HG02763 (cell line): ENCODE measurements around the gene PURA.

Experiments used
- ATAC-seq: cut with Tn5 transposase; IDR thresholded peaks from one replicate; pipeline ENCODE4 v1.9.1; 2021; ENCODE audit warnings: mild to moderate bottlenecking, moderate library complexity; ENCODE audit not compliant: unreplicated experiment

The PURA gene

DNA sequence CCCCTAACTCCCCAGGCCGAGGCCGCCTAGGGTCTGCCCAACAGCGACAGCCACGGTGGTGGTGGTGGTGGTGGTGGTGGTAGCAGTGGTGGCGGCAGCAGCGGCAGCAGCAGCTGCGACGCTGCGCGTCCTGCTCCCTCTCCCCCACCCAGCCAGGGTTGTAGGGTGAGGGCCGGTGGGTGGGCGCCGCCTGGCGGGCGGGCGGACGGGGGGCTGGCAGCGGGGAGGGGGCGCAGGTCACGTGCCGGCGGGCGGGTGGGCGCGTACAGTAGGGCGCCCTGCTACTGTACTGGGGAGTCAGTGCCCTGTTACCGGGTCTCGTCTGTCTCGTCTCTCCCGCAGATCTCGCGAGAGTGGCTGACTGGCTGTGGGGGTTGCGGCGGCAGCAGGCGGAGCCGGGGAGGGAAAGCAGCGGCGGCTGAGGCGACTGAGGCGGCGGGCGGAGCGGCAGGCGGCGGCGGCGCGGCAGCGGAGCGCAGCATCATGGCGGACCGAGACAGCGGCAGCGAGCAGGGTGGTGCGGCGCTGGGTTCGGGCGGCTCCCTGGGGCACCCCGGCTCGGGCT lies at the start of gene PURA:
Gene PURA (plus strand): TSS at position 411 of the 565 bp plus-strand sequence. CDS start 73 bp downstream, at position 484.
- ATAC-seq = peak; percentile 89

DNA sequence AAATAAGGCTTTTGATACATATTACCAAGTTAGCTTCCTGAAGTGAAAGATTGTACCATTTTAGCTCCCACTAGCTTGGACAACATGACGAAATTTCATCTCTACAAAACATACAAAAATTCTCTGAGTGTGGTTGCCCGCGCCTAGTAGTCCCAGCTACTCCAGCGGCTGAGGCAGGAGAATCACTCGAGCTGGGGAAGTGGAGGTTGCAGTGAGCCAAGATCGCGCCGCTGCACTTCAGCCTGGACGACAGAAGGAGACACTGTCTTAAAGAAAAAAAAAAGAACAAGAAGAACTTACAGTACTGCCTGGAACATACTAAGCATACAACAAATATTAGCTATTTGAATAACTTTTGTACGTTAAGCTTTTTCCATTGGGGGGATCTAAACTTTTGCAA lies 41.1 kb upstream of the PURA start:
- ATAC-seq = no peak

- no peak for ATAC-seq
Observed at GRCh38 chr5:140073296-140073695, 40.6 kb upstream of the PURA start.

- ATAC-seq = no peak
Observed at GRCh38 chr5:140075371-140075770, 38.5 kb upstream of the PURA start.

DNA sequence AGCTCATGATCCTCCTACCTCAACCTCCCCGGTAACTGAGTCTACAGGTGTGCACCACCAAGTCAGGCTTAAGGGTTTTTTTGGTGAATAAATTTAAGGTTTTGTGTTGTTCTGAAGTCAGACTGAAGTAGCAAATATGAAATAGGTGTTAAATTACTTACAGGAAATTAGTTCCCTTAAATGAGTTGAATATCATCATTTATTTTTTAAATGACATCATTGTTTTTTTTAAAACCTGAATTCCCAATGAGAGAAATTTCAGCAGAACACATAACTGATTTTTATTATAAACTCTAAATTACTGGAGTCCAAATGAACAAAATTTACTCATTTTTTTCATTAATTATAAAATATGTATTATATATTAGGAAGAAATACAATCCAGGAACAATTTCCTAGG lies 37.8 kb upstream of the PURA start:
- no peak for ATAC-seq

- ATAC-seq = no peak
Observed at GRCh38 chr5:140076788-140077187, 37.1 kb upstream of the PURA start.

- ATAC-seq = no peak
Observed at GRCh38 chr5:140083120-140083519, 30.8 kb upstream of the PURA start.

GRCh38 chr5:140083650-140084049 lies 30.3 kb upstream of the PURA start:
- ATAC-seq = no peak

DNA sequence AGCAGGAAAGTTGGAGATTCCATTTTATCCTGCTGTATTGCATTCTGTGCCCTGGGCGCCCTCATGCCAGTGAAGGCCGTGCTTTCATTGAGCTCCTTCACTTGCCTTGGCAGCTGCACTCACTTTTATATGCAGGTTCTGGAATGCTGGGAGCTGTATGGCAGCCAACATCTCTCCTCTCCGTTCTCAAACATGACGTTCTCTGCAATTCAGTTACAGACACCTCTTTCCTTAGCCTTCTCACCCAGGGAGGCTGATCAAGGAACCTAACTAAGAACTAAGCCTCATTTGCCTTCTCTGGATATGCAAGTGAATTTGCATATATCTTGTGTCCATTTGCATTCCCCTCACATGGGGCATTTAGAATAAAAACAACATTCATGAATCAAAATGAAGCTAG lies 29.4 kb upstream of the PURA start:
- no peak for ATAC-seq

DNA sequence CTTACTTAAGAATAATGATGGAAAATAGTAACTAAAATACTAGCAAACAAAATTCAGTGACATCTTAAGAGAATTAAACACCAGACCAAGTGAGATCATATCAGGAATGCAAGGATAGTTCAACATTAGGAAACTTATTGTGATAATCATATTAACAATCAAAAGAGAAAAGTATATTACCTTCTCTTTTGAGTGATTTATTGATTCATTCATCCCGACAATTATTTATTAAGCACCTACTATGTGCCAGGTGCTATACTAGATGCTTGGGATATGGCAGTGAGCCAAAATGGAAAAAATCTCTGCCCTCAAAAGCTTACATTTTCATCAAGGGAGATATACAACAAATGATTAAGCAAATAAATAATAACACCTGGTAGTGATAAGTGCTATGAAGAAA lies 23.7 kb upstream of the PURA start:
- no peak for ATAC-seq

DNA sequence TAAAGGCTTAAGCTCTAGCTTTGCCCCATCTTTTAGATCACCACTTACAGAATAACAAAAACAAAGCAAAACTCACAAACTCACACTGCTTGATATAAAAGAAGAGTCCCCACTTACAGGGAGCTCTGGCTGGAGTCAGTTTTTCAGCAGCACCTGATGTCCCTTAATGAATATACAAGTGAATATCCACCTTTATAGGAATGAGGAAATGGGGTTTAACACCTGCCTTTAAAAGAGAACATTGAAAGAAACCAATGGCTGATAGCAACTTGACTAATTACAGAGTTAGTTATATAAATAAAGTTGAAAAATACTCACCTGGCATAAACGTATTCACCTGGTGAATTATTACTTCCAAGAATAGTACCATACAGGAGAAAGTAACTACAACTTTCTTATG lies 20.7 kb upstream of the PURA start:
- ATAC-seq = no peak

DNA sequence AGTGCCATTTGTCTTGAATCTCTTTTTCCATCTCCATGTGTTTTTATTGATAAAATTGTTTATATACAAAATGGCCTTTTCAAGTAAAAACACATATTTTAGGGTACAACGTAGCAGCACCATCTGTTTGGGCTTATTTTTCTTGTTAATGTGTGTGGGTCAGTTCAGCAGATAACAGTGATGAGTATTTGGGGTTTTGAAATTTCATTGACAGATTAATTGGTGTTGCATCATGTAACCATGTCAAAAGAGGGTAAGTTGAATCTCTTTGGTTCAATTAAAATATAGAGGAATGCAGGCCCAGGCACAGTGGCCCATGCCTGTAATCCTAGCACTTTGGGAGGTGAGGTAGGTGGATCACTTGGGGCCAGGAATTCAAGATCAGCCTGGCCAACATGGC lies 20.0 kb upstream of the PURA start:
- ATAC-seq = no peak

DNA sequence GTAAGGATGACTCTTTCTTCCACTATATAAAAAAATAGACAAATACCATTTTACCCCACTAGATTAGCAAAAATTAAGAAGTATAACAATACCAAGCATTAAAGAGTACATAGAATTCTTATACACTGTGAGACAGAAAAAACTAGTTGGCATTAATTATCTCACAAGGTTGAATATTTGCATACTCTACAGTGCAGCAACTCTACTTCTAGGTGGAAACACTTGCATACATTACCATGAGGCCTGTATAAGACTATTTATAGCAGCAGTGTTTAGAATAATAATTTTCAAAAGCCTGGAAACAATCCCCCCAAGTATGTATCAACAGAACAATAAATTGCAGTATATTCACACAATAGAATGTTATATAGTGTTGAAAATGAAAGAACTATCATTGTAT lies 19.0 kb upstream of the PURA start:
- ATAC-seq = no peak

DNA sequence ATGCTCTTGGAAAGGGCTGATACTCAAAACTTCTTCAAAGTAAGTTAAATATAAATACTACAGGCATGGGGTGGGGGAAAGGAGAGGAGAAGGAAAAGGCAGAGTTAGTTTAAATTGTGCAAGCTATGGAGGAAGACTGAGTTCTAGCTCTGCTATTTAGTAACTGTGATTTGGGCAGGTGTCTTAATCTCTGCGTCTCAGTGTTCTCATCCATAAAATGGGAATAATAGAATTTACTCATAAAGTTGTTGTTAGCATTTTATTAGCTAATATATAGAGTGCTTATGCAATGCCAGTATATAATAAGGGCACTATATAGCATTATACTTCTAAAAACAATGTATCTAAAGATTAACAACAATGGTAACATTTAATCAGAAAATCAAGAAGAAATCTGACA lies 12.7 kb upstream of the PURA start:
- no peak for ATAC-seq

DNA sequence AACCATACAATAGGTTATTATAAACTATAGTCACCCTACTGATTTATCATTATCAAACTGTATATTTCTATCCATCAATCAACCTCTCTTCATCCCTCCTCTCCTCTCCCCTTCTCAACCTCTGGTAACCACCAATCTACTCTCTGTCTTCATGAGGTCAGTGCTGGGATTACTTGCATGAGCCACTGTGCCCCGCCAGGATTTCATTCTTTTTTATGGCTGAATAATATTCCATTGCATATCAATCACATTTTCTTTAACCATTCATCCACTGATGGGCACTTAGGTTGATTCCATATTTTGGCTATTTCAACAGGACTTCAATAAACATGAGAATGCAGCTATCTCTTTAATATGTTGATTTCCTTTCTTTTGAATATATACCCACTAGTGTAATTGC lies 10.8 kb upstream of the PURA start:
- ATAC-seq = no peak

- no peak for ATAC-seq
Observed at GRCh38 chr5:140104100-140104499, 9.8 kb upstream of the PURA start.

DNA sequence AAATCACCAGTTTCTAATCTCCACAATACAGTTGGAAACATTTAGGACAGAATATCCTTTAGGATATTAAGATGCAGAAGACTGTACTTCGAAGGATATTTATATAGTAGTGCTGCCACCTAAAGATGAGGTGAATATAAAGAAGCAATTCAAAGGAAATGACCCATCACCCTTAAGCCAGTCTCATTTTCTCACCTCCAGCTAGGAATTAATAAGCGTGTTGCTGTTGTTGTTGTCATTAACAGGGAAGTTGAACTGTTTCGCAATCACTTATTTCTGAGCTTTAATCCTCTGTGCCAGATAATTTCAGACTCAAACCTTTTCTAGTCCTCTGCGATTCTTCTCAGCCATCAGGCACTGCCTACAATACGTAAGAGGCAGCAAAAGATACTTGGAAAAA lies 7.8 kb upstream of the PURA start:
- ATAC-seq = no peak

DNA sequence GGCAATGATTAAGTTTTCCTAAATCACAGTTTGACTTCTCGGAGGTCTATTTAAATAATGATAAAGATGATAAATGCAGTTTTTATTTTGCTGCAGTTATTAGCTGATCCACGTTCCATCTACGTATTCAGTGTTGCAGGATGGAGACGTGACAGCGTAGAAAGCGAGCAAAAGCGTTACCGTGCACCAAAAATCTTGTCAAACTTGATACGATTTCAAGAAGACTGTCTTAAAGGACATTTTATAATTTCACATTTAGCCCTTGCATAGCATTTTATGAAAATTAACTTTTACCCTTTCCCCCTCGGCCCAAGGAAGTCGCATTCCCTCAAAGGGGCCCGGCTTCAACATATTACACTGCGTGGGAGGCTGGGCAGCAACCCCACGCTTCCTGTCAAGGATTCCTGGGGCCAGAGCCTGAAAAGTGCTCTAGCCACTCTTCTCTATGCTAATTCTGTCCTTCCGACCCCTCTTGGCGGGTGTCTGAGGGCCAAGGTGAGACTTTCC lies 7.1 kb upstream of the PURA start:
- ATAC-seq = no peak

DNA sequence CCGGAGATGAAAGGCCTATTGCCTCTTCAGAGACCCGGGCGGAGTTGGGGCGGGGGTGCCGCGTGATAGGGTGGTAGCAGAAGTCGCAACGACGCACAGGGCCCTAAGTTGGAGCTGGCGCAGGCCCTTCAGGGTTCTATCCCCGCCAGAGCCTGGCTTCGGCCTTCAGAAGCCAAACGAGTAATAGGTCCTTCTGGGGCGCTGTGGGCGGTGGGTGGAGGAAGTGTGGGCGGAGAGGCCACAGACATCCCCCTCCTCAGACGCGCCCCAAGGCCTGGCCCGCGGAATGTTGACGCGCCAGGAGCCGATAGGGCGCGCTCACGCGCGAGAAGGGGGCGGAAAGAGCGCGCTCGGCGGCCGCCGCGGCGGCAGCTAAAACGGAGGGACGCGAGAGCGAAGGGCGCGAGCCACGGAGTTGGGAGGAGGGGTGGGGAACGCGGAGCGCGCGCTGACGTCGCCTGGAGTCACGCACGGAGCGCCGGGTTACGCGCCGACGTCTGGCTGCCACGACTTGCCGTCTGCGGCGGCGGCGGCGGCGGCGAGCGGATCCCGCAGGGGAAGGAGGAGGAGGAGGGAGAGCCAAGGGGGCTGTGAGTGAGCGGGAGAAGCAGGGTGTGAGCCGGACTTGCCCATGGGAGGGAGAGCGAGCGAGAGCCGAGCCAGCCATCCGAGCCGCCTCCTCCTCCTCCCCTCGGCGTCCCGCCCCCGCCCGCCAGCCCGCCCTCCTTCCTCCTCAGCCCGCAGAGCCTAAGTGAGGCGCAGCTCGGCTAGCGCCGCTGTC lies 6.4 kb upstream of the PURA start:
- peak; percentile 89 for ATAC-seq

GRCh38 chr5:140108093-140109017 lies 5.6 kb upstream of the PURA start:
- ATAC-seq = no peak

DNA sequence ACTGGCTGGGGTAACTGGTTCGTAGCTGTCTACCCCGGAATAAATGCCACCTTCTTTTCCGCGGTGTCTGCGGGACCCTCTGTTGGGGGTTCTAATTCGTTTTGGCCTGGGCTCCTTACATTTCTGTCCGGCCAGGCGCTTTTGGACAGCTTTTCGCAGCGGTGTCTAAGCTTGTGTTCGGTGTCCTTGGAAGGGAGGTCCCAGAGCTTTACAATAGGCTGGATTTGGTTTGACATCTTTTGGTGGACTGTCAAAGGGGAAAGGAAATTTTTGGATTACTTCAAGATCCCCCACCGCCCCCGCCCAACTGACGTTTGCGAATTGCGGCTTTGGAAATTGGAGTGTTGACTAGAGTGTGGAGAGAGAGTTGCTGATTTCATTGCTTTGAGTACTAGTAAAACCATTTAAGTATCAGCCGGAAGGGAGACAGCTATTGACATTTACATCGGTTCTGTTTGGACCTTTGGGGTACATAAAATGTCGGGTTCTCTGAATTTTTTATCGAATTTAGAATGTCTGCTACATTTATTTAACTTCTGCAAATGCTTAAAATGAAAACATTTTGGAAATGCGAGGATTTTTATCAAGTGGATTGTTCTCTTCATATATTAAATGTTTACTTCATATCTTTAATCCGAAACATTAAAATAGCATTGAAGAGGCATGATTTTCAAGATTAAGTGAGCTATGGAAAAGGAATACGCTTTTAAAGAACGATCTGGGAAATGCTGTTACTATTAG lies 4.7 kb upstream of the PURA start:
- no peak for ATAC-seq
